Ureter (tissue), 1 donor: ENCODE data around the gene TMTC2. TPM values are rescaled to one million over a fixed set of nuclear protein-coding genes. Genes with fewer than 3 reads are reported as not detected.

Experiments
- DNase-seq: peaks from one replicate; pipeline ENCODE4 v3.0.0-alpha.2; 2020; ENCODE audit warnings: low spot score
- total RNA-seq: library from RNA; stranded (reverse); gene quantifications from one replicate; pipeline ENCODE4 v1.2.4, GENCODE V29; 2023
- donor health status: DM: yes; HTN: yes; CAD: no.

TMTC2 gene
- total RNA-seq, 1 donor from 2014 or later = 41.3 TPM

GRCh38 chr12:82954064-82954463, 267.4 kb downstream of the TMTC2 start:
- DNase-seq = no peak

GRCh38 chr12:82954572-82954971, 267.9 kb downstream of the TMTC2 start:
- DNase-seq = no peak

GRCh38 chr12:82955043-82955442, 268.3 kb downstream of the TMTC2 start:
- DNase-seq = no peak

GRCh38 chr12:82958966-82959365, 272.3 kb downstream of the TMTC2 start:
- DNase-seq = no peak

- no peak for DNase-seq
Measured at GRCh38 chr12:82959821-82960220, 273.1 kb downstream of the TMTC2 start.

- DNase-seq = no peak
Measured at GRCh38 chr12:82961835-82962234, 275.1 kb downstream of the TMTC2 start.

GRCh38 chr12:82963956-82964355, 277.2 kb downstream of the TMTC2 start:
- no peak for DNase-seq

GRCh38 chr12:82964446-82964845, 277.7 kb downstream of the TMTC2 start:
- DNase-seq = no peak

- DNase-seq = no peak
Measured at GRCh38 chr12:82966001-82966559, 279.4 kb downstream of the TMTC2 start.

- no peak for DNase-seq
Measured at GRCh38 chr12:82968631-82969367, 282.1 kb downstream of the TMTC2 start.

- DNase-seq = no peak
Measured at GRCh38 chr12:82970614-82971013, 283.9 kb downstream of the TMTC2 start.

GRCh38 chr12:82971584-82971983, 284.9 kb downstream of the TMTC2 start:
- DNase-seq = no peak

GRCh38 chr12:82972624-82973023, 285.9 kb downstream of the TMTC2 start:
- DNase-seq = no peak

GRCh38 chr12:82973592-82973991, 286.9 kb downstream of the TMTC2 start:
- DNase-seq = no peak

- no peak for DNase-seq
Measured at GRCh38 chr12:82981150-82981549, 294.4 kb downstream of the TMTC2 start.

- DNase-seq = no peak
Measured at GRCh38 chr12:82994117-82994516, 307.4 kb downstream of the TMTC2 start.

- DNase-seq = no peak
Measured at GRCh38 chr12:82996168-82996812, 309.6 kb downstream of the TMTC2 start.

GRCh38 chr12:82998509-82998908, 311.8 kb downstream of the TMTC2 start:
- DNase-seq = no peak

- no peak for DNase-seq
Measured at GRCh38 chr12:83003026-83003425, 316.3 kb downstream of the TMTC2 start.

- no peak for DNase-seq
Measured at GRCh38 chr12:83005534-83006197, 319.0 kb downstream of the TMTC2 start.

- DNase-seq = no peak
Measured at GRCh38 chr12:83008703-83009102, 322.0 kb downstream of the TMTC2 start.

GRCh38 chr12:83010169-83010804, 323.6 kb downstream of the TMTC2 start:
- no peak for DNase-seq
